ENCODE results near the gene MAGI1.

The MAGI1 gene

GRCh38 chr3:65655061-65655460 is 383.7 kb downstream of the MAGI1 start:
- DNase-seq, result no peak

DNA sequence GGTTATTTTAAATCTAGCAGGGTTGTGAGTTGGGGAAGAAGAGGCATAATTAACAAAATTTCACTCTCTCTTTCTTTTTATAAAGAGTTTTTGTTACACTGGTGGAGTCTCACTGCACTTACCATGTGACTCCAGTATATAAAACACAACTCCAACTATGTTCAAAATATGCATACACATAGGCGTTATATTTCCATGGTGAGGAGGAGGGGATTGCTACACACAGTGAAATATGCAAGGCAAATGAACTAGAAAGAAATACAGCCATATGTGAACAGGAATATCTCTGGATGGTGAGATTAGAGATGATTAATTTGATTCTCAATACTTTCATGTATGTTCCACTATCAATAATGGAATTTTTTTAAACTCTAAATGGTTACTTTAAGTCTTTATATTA is 385.0 kb downstream of the MAGI1 start:
- no peak for DNase-seq

GRCh38 chr3:65650247-65650646 is 388.5 kb downstream of the MAGI1 start:
- DNase-seq, result no peak

GRCh38 chr3:65647369-65647768 is 391.3 kb downstream of the MAGI1 start:
- no peak for DNase-seq

DNA sequence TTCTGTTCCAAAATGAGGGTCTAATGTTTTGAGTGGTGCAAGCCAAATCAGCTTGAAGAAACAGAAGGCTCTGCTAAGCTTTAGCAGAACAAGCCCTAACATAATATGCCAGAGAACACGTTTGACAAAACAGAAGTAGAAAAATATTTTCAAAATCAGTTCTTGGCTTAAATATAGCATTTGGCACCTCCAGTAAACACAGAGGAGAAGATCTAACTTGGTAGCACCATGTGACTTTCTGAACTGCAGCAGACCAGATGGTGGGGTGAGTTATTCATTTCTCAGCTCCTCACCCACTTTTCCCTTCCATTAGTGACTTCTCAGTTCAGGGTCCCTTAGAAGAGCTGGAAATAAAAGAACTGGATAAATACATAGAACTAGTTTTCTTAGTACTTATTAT is 395.8 kb downstream of the MAGI1 start:
- no peak for DNase-seq

- DNase-seq, result no peak
Measured at GRCh38 chr3:65641777-65642176, 396.9 kb downstream of the MAGI1 start.

DNA sequence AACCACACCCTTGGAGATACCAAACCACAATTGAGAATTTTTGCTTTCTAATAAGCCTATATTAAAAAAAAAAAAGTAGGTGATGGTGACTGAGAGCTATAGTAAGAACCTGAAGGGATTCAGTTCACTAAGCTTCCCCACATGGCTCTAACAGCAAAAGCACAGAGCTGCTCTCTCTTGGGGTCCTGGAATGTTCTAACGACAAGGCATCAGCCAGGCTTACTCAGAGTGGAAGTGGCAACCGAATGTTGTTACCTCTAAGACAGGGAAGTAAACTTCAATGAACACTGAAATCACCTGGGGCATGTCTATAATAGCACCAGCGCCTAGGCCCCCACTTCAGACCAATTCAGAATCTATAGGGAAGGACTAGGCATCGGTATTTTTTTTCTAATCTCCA is 397.7 kb downstream of the MAGI1 start:
- no peak for DNase-seq

GRCh38 chr3:65639444-65639843 is 399.3 kb downstream of the MAGI1 start:
- no peak for DNase-seq

DNA sequence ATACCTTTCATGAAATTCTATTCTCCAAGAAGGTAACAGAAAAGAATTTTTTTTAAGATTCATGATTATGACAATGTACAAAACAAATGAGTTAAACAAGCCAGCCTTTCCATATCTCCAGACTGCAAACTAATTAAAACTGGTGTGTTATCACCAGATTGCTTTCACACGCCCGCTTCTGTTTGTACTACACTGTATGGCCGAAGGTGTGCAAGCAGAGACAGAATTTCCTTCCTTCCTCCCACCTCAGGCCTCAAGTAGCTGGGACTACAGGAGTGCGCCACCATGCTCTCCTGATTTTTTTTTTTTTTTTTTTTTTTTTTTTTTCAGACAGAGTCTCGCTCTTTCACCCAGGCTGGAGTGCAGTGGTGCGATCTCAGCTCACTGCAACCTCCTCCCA is 400.4 kb downstream of the MAGI1 start:
- no peak for DNase-seq

- no peak for DNase-seq
Measured at GRCh38 chr3:65636326-65636725, 402.4 kb downstream of the MAGI1 start.

- no peak for DNase-seq
Measured at GRCh38 chr3:65635657-65636056, 403.1 kb downstream of the MAGI1 start.

- no peak for DNase-seq
Measured at GRCh38 chr3:65633018-65633638, 405.6 kb downstream of the MAGI1 start.

- DNase-seq, result no peak
Measured at GRCh38 chr3:65632414-65632813, 406.3 kb downstream of the MAGI1 start.

GRCh38 chr3:65628978-65629377 is 409.7 kb downstream of the MAGI1 start:
- DNase-seq, result no peak

DNA sequence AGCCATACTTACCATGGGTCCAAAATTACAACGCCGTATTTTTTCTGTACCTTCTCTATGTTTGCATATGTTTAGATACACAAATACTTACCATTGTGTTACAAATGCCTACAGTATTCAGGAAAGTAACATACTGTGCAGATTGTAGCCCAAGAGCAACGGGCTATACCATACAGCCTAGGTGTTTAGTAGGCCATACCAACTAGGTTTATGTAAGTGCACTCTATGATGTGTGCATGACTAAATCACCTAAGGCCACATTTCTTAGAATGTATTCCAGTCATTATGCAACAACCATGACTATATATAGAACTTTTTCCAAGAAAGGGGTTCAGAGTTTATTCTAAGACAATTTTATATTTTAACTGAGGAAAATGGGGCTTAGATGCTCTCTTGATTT is 411.7 kb downstream of the MAGI1 start:
- no peak for DNase-seq

DNA sequence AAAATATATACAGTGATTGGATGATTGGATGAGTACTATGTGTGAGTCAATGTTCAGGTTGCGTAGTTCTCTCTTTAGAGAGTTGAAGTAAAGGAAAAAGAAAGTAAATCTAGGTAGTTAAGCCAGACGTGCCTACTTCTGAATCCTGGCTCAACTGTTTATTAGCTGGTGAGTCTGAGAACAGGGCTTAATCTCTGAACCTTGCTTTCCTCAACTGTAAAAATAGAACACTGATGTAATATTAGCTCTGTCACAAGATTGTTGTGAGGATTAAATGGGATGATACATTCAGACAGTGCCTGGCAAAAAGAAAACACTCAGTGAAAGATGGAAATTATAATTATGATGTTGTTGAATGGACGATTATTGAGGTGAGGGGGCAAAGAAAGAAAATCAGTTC is 413.4 kb downstream of the MAGI1 start:
- no peak for DNase-seq

GRCh38 chr3:65623362-65623761 is 415.4 kb downstream of the MAGI1 start:
- no peak for DNase-seq

GRCh38 chr3:65619888-65620287 is 418.8 kb downstream of the MAGI1 start:
- DNase-seq, result no peak

GRCh38 chr3:65619451-65619881 is 419.3 kb downstream of the MAGI1 start:
- DNase-seq, result no peak

- no peak for DNase-seq
Measured at GRCh38 chr3:65618599-65618998, 420.1 kb downstream of the MAGI1 start.

DNA sequence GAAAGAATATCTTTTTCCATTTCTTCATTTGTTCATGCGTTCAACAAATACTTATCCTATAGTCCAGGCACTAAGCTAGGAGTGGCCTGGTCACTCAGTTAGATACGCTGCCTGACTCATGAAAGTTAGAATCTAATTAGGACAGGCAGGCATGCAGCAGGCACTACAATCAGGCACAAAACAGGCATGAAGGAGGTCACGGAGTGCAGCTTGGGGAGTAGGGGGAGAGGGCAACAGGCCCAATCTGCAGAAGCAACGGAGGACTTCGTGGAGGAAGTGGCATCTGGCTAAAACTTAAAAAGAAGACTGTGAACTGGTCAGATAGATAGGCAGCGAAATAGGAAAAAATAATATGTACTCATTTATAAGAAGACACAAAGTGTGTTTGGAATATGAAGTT is 420.9 kb downstream of the MAGI1 start:
- DNase-seq, result no peak

DNA sequence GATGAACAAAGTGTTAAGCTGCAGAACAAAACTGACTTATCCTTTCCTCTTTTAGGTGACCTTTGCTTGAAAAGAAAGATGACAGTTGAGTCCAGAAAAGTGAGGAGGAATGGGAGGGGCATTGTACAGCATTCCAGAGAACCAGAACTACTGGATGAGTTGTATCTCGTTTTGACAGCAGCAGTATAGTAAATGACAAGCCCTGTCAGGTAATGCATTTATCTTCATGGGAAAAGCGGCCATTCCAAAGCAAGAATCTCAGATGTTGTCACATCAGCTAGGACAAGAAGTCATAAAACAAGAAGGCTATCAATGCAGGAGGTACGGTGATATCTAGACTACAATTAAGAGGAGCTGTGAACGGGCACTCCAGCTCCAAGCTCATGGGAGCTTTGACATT is 421.5 kb downstream of the MAGI1 start:
- no peak for DNase-seq

- no peak for DNase-seq
Measured at GRCh38 chr3:65616563-65616962, 422.2 kb downstream of the MAGI1 start.

DNA sequence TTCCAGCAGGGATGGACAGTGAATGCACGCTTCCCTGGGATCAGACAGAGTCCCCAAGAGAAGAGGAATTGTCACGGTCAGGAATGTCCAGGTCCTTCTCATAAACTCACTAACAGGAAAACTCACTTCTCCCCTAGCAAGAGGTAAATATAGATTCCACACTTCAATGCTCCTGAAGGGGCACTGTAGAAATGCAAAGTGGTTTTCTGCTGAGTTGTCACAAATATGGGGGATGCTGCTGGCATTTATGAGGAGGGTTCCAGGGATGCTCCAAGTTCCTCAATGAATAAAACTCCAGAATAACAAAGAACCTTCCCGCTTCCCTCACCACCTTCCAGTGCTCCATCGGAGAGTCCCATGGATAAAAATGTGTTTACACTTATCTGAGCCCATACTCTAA is 423.4 kb downstream of the MAGI1 start:
- DNase-seq, result no peak

DNA sequence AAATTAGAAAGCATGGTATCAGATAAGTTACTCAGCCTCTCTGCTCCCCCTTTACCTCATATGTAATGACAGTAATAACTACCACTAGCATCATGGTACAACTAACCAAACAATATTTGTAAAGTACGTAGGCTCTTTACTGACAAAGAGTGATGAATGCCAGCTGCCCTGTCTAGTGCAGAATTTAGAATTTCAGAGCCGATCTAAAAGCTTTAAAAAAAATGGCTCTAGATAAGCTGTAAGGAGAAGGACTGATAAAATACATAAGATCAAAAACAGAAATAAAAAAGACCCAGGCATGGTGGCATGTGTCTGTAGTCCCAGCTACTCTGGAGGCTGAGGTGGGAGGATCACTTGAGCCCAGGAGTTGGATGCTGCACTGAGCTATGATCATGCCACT is 424.1 kb downstream of the MAGI1 start:
- no peak for DNase-seq

Data from stimulated activated CD4-positive, alpha-beta T cell treated with anti-CD3 and anti-CD28 coated beads, Interleukin-4, amount 100 ng/mL, for 1 hour (primary cell).